Loucy (cell line): ENCODE data around the gene ESAM.

Experiments used
- H2AFZ ChIP-seq: fragments of 200-600 bp; sonication (generic); 2 replicates; pipeline ENCODE4 v1.6.0; 2016; ENCODE audit warnings: antibody characterized with exemption, mild to moderate bottlenecking, low read length, moderate library complexity
- H3F3A ChIP-seq: fragments of 200-600 bp; 2 replicates; pipeline ENCODE4 v1.6.0; 2016; ENCODE audit warnings: antibody characterized with exemption, low read depth, mild to moderate bottlenecking
- H3K27me3 ChIP-seq: fragments of 200-600 bp; sonication (generic); 2 replicates; pipeline ENCODE4 v1.6.1; 2014; ENCODE audit warnings: low read length, mild to moderate bottlenecking; ENCODE audit not compliant: insufficient read depth, poor library complexity, severe bottlenecking
- H3K36me3 ChIP-seq: fragments of 200-600 bp; sonication (generic); 2 replicates; pipeline ENCODE4 v1.6.1; 2016; ENCODE audit warnings: low read length; ENCODE audit not compliant: insufficient read depth
- H3K4me1 ChIP-seq: fragments of 200-600 bp; sonication (generic); 2 replicates; pipeline ENCODE4 v1.5.1; 2014; ENCODE audit warnings: low read length, mild to moderate bottlenecking; ENCODE audit not compliant: insufficient read depth, poor library complexity, severe bottlenecking
- H3K4me2 ChIP-seq: fragments of 200-600 bp; sonication (generic); 2 replicates; pipeline ENCODE4 v1.6.0; 2014; ENCODE audit warnings: antibody characterized with exemption, low read length, low read depth, mild to moderate bottlenecking; ENCODE audit not compliant: poor library complexity, severe bottlenecking
- H3K4me3 ChIP-seq: fragments of 200-600 bp; sonication (generic); 2 replicates; pipeline ENCODE4 v1.5.1; 2014; ENCODE audit warnings: low read length, mild to moderate bottlenecking, mixed read lengths; ENCODE audit not compliant: poor library complexity, severe bottlenecking
- H3K79me2 ChIP-seq: fragments of 200-600 bp; sonication (generic); 2 replicates; pipeline ENCODE4 v1.6.1; 2014; ENCODE audit warnings: low read length; ENCODE audit not compliant: insufficient read depth
- H3K9ac ChIP-seq: fragments of 200-600 bp; sonication (generic); 2 replicates; pipeline ENCODE4 v1.6.0; 2014; ENCODE audit warnings: mild to moderate bottlenecking, low read depth, low read length, moderate library complexity; ENCODE audit not compliant: poor library complexity, severe bottlenecking
- H3K9me2 ChIP-seq: fragments of 200-600 bp; sonication (generic); replicated peaks from 2 replicates; pipeline ENCODE4 v1.6.1; 2016; ENCODE audit warnings: low read depth, low read length, mixed read lengths
- H3K9me3 ChIP-seq: fragments of 200-600 bp; sonication (generic); 2 replicates; pipeline ENCODE4 v1.6.1; 2014; ENCODE audit warnings: mild to moderate bottlenecking, antibody characterized with exemption, low read length, low read depth; ENCODE audit not compliant: insufficient read depth
- H4K20me1 ChIP-seq: fragments of 200-600 bp; sonication (generic); 2 replicates; pipeline ENCODE4 v1.6.0; 2014; ENCODE audit warnings: antibody characterized with exemption, low read length, mild to moderate bottlenecking; ENCODE audit not compliant: insufficient read depth, poor library complexity, severe bottlenecking
- EZH2phosphoT487 ChIP-seq: fragments of 200-600 bp; IDR thresholded peaks from 2 replicates; pipeline ENCODE4 v1.6.1; 2018; ENCODE audit warnings: antibody characterized with exemption, mild to moderate bottlenecking, moderate library complexity, borderline replicate concordance
- TF ChIP-seq, protein P1 (sequence below): fragments of 200-600 bp; sonication (generic); conservative IDR thresholded peaks from 2 replicates; pipeline ENCODE4 v1.5.1; 2014; ENCODE audit warnings: mild to moderate bottlenecking, antibody characterized with exemption, low read length

Gene ESAM

DNA sequence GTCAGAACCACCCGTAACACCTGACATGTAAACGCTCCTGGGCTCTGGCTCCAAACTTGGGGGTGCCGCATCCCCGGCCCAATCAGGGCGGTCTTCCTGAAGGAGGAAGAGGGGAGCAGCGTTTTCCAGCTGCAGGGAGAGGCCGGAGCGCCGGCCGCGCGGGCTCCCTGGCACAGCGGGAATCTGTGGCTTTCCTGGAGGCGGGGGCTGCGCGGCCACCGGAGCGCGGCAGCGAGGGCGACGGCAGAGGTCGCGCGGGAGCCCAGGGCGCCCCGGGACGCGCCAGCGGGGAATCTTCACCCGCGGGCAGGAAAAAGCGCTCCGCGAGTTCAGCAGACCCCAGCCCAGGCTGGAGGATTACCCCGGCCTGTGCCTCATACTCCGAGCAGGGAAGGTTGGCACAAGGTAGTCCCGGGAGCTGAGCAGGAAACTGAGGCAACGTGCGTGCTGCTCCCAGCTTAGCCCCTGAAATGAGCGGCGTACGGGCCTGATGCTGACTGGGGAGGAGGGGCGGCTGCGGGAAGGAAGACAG is 600 bp upstream of the ESAM start:
- TF ChIP-seq EZH2phosphoT487 = no peak
- TF ChIP-seq, protein P1, sequence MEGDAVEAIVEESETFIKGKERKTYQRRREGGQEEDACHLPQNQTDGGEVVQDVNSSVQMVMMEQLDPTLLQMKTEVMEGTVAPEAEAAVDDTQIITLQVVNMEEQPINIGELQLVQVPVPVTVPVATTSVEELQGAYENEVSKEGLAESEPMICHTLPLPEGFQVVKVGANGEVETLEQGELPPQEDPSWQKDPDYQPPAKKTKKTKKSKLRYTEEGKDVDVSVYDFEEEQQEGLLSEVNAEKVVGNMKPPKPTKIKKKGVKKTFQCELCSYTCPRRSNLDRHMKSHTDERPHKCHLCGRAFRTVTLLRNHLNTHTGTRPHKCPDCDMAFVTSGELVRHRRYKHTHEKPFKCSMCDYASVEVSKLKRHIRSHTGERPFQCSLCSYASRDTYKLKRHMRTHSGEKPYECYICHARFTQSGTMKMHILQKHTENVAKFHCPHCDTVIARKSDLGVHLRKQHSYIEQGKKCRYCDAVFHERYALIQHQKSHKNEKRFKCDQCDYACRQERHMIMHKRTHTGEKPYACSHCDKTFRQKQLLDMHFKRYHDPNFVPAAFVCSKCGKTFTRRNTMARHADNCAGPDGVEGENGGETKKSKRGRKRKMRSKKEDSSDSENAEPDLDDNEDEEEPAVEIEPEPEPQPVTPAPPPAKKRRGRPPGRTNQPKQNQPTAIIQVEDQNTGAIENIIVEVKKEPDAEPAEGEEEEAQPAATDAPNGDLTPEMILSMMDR = no peak
- Histone ChIP-seq H4K20me1 (no peaks in the 10 kb centered on the region), H3F3A (no peaks in the 10 kb centered on the region), H3K4me2 (no peak overlapping the region), H3K9me2 (no peaks in the 10 kb centered on the region), H3K4me1 (no peaks in the 10 kb centered on the region), H3K4me3 (no peak overlapping the region), H3K9ac (no peak overlapping the region), H3K9me3 (no peaks in the 10 kb centered on the region), H2AFZ (no peak overlapping the region), H3K79me2 (no peaks in the 10 kb centered on the region), H3K27me3 (no peaks in the 10 kb centered on the region), H3K36me3 (peaks cover 12% of the 10 kb centered on the region; the same call in 1 of the 2 replicates)

DNA sequence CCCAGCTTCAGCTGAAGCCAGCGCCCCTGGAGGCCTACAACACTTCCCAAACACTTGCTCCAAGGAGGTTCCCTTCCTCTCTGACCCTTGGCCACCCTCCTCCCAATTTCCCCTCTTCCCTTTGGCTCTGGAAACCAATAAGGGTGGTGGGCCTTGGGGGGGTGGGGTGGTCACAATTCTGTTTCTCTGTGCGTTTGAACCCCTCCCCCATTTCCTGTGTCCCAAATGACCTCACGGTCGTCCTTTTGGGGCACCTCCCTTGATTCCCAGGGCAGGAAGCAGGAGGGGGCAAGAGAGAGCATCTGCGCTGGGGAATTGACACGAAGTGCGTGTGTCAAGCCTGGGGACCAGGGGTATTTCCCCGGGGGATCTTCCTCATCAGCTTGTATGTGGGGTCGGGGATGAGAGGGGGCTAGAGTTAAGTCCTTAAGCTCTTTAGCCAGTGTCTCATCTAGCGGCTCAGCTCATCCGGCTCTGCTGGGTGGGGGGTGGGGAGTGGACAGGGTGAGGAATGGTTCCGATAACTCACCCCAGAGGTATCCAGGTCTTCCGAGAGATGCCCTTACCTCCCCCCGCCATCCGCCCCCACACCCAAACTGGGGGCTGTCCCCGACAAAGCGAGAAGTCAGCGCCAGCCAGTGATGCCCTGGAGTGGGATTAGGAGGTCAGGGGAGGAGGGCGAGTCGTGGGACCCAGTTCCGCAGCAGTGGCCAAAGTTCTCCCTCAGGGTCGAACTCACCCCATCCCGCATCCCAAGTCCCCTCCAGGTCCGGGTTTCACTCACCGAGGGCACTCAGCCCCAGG is 587 bp downstream of the ESAM start:
- Histone ChIP-seq H3K9me2 (no peaks in the 10 kb centered on the region), H3K4me2 (no peak overlapping the region), H4K20me1 (no peaks in the 10 kb centered on the region), H3K9ac (no peak overlapping the region), H3K9me3 (no peaks in the 10 kb centered on the region), H3K79me2 (no peaks in the 10 kb centered on the region), H3K27me3 (no peaks in the 10 kb centered on the region), H3F3A (no peaks in the 10 kb centered on the region), H2AFZ (no peak overlapping the region), H3K36me3 (0 out of 2 replicates have a peak, but pooled peaks cover under 1% of the 10 kb centered on the region), H3K4me3 (no peak overlapping the region), H3K4me1 (no peaks in the 10 kb centered on the region)
- no peak for TF ChIP-seq EZH2phosphoT487
- TF ChIP-seq, protein P1 = no peak

DNA sequence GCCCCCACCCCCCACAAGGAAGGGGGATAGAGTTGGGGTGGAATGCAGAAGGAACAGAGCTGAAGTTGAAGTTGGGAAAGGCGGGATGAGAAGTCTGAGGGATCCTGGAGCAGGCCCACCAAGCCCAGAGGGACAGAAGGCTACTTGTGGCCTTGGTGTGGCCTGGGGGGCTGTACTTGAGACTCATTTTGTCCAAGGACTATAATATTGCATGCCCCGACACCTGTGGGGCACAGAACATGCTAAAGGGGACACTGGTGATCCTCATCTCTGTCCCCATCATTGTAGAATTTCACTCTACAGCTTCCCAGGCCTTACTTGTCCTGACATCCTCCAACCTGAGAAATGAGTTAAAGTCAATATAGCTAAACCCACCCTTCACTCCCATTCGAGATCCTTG is 1.3 kb downstream of the ESAM start:
- H3K36me3 ChIP-seq = no peaks in the 10 kb centered on the region
- H4K20me1 ChIP-seq = no peaks in the 10 kb centered on the region
- no peak overlapping the region for H3K4me2 ChIP-seq
- H3K4me3 ChIP-seq = no peak overlapping the region
- no peaks in the 10 kb centered on the region for H3K4me1 ChIP-seq
- no peak for TF ChIP-seq EZH2phosphoT487
- TF ChIP-seq, protein P1 = no peak
- H2AFZ ChIP-seq = no peak overlapping the region
- no peaks in the 10 kb centered on the region for H3K9me2 ChIP-seq
- H3K9me3 ChIP-seq = no peaks in the 10 kb centered on the region
- no peaks in the 10 kb centered on the region for H3K79me2 ChIP-seq
- H3F3A ChIP-seq = no peaks in the 10 kb centered on the region
- no peaks in the 10 kb centered on the region for H3K27me3 ChIP-seq
- no peak overlapping the region for H3K9ac ChIP-seq
